ENCODE data around the gene CAMSAP2. TPM values are rescaled to one million over a fixed set of nuclear protein-coding genes. Genes with fewer than 3 reads are reported as not detected.

CAMSAP2 gene
- total RNA-seq, 4 donors from 2014 or later: 8.2 to 12.5 (median 9.1) TPM

- no peaks in the 10 kb centered on the region for H3K9me3 ChIP-seq
- no peaks in the 10 kb centered on the region for H3K36me3 ChIP-seq
- intact Hi-C loops (cut with DNase I; ENCODE audit: low total_unique reads) (no loop called here), in situ Hi-C loops (cut with MboI; ENCODE audit: low pct_ligation_motif_present in 1 of 4, low pct_unique_long_range_greater_than_20kb in 1 of 4, low sequenced_read_pairs in 3 of 4) (no loop called here)
- no peak overlapping the region for H3K4me3 ChIP-seq
- no peaks in the 10 kb centered on the region for H3K4me1 ChIP-seq
- no peak overlapping the region for H3K27ac ChIP-seq
- WGBS, 2 donors (ENCODE audit: low coverage in 1 of 2): 92 to 93% methylated on average over 2 of the region's 2 CpGs
- no peaks in the 10 kb centered on the region for H3K27me3 ChIP-seq
- TF ChIP-seq POLR2A (IDR thresholded peaks at IDR 0.05) (no peak), POLR2AphosphoS5 (IDR thresholded peaks at IDR 0.05) (no peak), EP300 (IDR thresholded peaks at IDR 0.05; ENCODE audit: low read depth) (no peak), CTCF (IDR thresholded peaks at IDR 0.05) (no peak)
- no peak for DNase-seq
These were observed 11.4 kb upstream of the CAMSAP2 start for GRCh38 chr1:200727257-200727656.

GRCh38 chr1:200729863-200730262 is 8.8 kb upstream of the CAMSAP2 start:
- Histone ChIP-seq H3K36me3 (no peaks in the 10 kb centered on the region), H3K27ac (no peak overlapping the region), H3K9me3 (no peaks in the 10 kb centered on the region), H3K4me1 (no peaks in the 10 kb centered on the region), H3K4me3 (no peak overlapping the region), H3K27me3 (no peaks in the 10 kb centered on the region)
- no peak for DNase-seq
- in situ Hi-C loops (cut with MboI; ENCODE audit: low pct_ligation_motif_present in 1 of 4, low pct_unique_long_range_greater_than_20kb in 1 of 4, low sequenced_read_pairs in 3 of 4): no loop called here
- TF ChIP-seq CTCF (IDR thresholded peaks at IDR 0.05): no peak
- no peak for TF ChIP-seq POLR2A (IDR thresholded peaks at IDR 0.05)
- no peak for TF ChIP-seq EP300 (IDR thresholded peaks at IDR 0.05; ENCODE audit: low read depth)
- TF ChIP-seq POLR2AphosphoS5 (IDR thresholded peaks at IDR 0.05): no peak
- 57 to 58% methylated on average over 3 of the region's 3 CpGs for WGBS, 2 donors (ENCODE audit: low coverage in 1 of 2)
- intact Hi-C loops (cut with DNase I; ENCODE audit: low total_unique reads): no loop called here

GRCh38 chr1:200731654-200732332 is 6.9 kb upstream of the CAMSAP2 start:
- Histone ChIP-seq H3K9me3 (no peaks in the 10 kb centered on the region), H3K36me3 (no peaks in the 10 kb centered on the region), H3K27me3 (no peaks in the 10 kb centered on the region), H3K4me1 (no peaks in the 10 kb centered on the region), H3K27ac (no peak overlapping the region), H3K4me3 (no peak overlapping the region)
- intact Hi-C loops (cut with DNase I; ENCODE audit: low total_unique reads) (no loop called here), in situ Hi-C loops (cut with MboI; ENCODE audit: low pct_ligation_motif_present in 1 of 4, low pct_unique_long_range_greater_than_20kb in 1 of 4, low sequenced_read_pairs in 3 of 4) (no loop called here)
- 90 to 91% methylated on average over 5 of the region's 5 CpGs for WGBS, 2 donors (ENCODE audit: low coverage in 1 of 2)
- DNase-seq: no peak
- no peak for TF ChIP-seq POLR2AphosphoS5 (IDR thresholded peaks at IDR 0.05)
- no peak for TF ChIP-seq EP300 (IDR thresholded peaks at IDR 0.05; ENCODE audit: low read depth)

GRCh38 chr1:200732438-200732837 is 6.3 kb upstream of the CAMSAP2 start:
- 76 to 78% methylated on average over 6 to 7 of the region's 7 CpGs for WGBS, 2 donors (ENCODE audit: low coverage in 1 of 2)

More at GRCh38 chr1:200732438-200732837, 6.3 kb upstream of the CAMSAP2 start:
- Histone ChIP-seq H3K4me1 (no peaks in the 10 kb centered on the region), H3K36me3 (no peaks in the 10 kb centered on the region), H3K4me3 (no peak overlapping the region), H3K27ac (no peak overlapping the region), H3K27me3 (no peaks in the 10 kb centered on the region), H3K9me3 (no peaks in the 10 kb centered on the region)
- intact Hi-C loops (cut with DNase I; ENCODE audit: low total_unique reads): no loop called here
- TF ChIP-seq POLR2A (IDR thresholded peaks at IDR 0.05) (no peak), CTCF (IDR thresholded peaks at IDR 0.05) (no peak), EP300 (IDR thresholded peaks at IDR 0.05; ENCODE audit: low read depth) (no peak), POLR2AphosphoS5 (IDR thresholded peaks at IDR 0.05) (no peak)
- DNase-seq: no peak
- in situ Hi-C loops (cut with MboI; ENCODE audit: low pct_ligation_motif_present in 1 of 4, low pct_unique_long_range_greater_than_20kb in 1 of 4, low sequenced_read_pairs in 3 of 4): no loop called here
